HK-2 (cell line): ENCODE measurements around the gene FARP1.

ENCODE experiments used
- DNase-seq: peaks from one replicate; pipeline ENCODE4 v3.0.0-alpha.2; 2018; ENCODE audit not compliant: unreplicated experiment

The FARP1 gene

DNA sequence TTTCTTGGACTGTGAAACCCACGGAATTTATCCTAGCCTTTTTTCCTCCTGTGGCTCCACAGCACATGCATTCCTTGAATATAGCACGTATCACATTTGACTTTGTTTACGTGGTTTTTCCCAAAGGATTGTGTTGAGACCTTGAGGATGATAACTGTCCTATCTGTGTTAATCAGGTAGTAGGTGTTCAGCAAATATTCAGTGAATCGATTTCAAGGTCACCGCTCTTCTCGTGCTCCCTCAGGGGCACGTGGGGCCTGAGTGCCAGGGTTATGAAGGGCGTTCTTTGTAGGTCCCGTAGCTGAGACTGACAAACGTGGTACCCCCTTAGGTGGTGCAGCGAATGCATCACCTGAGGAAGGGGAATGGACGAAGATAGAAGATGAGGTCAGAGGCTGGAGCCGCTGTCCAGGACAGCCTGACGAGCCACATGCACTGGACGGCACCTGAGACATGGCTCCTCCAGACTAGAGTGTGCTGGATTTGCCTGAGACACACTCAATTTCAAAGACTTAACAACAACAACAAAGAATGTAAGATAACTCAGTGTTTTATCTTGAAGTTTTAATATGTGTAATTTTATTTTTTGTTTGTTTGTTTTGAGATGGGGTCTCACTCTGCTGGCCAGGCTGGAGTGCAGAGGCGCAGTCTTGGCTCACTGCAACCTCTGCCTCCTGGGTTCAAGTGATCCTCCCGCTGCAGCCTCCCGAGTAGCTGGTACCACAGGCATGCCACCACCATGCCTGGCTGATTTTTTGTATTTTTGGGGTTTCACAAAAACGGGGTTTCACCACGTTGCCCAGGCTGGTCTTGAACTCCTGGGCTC, 165.4 kb downstream of the FARP1 start:
- DNase-seq: no peak

DNA sequence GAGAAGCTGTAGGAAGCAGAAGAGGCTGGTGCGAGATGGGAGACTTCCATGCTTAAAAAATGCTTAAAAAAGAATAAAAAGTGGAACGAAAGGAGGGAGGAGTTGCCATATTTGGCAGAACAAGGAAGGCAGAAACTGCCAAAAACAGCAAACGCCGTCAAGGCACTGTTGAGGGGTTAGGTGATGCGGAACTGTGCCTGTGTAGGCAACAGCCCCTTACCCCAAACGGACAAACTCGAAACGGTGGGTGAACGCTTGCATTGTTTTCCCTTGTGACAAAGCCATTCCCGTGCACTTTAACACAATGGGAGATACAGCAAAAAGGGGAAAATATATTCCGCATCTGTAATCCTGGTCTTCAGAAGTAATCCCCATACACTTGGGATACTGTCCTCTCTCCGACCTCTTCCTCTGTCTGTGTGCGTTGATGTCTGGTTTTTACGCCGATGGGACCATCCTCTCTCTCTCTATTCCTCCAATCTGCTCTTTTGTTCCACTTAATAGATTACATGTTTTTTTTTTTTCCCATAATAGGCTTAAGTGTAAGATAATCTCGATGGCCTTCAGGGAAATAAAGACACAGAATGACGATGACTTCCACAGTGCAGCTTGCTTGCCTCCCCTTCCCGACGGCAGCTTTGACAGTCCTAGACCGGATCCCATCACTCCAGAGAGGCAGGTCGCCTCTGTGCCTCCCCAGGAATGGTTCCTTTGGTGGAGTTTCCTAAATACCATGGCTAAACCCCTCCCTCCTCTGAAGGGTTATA, 166.9 kb downstream of the FARP1 start:
- DNase-seq: no peak

DNA sequence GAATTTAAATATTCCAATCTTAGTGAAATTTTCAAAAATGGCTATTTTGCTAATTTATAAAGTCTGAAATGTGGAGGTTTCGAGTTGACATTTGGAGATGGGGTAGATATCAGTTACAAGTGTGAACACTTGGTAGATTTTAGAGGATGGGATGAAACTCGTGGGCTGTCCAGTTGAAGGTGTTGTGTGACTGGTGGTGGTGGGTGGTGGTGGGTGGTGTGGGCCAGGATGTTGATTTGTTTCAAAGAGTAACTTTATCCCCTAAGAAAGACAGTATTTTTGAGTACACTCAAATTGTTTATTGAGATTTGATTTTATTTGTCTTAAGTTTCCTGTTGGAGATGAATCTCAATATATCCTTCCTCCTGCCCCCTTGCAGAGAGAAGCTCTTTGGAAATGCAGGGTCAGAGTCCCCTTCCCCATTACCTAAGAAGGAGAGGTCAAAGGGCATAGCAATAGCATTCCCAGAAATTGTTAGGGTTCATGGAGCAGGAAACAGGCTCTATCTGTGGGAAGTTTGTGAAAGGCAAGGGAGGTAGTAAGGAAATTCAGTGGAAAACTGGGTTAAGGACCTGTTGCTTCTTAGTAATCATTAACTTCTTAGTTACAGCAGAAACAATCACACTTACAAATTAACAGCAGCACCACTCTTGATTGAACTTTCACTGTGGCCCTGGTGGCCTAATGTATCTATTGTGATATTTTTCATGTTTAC, 167.7 kb downstream of the FARP1 start:
- no peak for DNase-seq

DNA sequence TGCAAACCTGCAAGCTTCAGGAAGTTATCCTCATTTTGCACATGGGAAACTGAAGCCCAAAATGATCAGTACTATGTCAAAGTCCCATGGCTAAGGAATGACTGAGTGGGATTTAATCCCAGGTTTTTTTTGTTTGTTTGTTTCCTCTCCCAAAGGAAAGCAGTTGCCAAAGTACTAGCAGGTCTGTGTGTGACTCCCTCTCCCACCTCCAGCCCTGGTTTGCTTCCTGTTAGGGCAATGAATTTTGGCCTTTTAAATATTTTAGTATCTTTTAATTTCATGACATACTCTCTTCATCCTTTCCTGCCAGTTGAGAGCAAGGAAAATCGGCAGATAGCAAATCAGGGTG, 168.3 kb downstream of the FARP1 start:
- no peak for DNase-seq

DNA sequence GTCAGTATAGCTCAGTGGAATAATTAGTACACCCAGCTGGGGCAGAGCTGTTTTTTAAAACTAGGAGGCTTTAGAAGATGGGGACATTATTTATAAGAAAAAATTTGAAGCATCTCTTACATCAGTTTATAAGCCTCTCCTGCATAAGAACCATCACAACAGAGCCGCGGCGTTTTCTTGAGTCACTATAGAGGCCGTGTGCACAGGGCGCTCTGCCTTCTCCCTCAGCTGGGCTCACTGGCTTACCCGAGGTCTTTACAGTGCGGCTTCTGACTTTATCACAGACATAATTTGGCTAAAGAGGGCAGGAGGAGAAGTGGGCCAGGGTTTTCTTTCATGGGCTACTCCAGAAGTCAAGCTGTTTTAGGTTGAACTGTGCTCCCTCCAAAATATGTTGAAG, 169.7 kb downstream of the FARP1 start:
- no peak for DNase-seq

DNA sequence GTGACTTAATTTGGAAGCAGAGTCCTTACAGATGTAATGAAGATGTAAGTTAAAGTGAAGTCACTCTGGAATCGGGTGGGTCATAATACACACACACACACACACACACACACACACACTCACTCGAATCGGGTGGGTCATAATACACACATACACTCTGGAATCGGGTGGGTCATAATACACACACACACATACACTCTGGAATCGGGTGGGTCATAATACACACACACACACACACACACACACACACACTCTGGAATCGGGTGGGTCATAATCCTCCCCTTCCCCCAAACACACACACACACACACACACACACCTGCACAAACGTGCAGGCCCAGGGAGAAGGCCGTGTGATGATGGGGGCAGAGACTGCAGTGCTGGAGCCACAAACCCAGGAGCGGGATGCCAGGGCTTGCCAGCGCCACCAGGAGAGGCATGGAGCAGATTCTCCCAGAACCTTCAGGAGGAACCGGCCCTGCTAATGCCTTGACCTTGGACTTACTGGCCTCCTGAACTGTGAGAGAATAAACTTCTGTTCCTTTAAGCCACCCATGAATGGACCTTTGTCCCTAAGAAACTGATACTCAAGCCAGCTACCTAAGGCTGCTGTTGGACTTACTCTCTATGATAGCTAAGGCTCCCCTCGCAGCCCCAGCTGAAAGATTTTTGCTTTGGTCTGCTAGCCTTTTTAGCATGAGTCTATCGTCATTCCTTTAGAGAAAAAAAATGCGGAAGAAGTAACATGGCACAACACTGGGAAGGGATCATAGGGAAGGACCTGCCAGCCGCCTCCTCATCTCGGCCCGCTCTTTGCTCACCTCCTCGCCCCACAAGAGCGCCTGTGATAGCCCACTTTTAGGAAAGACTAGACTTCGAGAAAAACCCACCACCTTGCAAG, 170.4 kb downstream of the FARP1 start:
- no peak for DNase-seq

DNA sequence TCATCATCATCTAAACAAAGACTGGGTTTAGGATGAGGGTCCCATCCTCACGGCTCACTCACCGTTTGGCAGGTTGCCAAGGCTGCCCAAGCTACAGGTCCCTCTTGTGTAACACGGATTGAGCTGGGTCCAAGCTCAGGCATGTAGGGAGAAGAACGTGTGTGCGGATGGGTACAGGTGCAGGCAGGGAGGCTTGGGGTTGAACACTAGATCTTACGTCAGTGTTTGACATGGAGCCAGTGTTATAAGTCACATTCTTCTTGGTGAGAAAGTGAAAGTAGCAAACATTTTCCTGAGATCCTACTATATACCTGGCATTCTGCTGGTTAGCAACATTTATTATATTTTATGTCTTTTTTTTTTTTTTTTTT, 171.0 kb downstream of the FARP1 start:
- DNase-seq: no peak

DNA sequence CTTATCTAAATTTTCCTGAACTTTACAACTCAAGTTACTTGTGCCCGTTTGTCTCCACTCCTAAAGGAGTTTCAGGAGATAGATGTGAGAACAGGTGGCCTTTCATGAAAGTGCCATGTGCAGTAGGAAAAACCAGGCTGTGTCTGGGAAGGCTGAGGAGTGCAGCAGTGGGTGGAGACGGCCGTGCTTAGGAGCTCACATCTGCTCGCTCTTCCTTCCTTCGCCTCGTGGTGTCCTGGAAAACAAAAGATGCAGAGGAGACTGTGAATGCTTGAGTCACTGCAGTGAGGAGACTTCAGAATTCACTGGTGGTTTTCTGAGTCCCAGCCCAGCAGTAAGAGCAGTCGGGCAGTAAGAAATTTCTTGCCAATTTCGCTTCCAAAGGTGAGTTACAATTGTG, 172.6 kb downstream of the FARP1 start:
- DNase-seq: no peak

DNA sequence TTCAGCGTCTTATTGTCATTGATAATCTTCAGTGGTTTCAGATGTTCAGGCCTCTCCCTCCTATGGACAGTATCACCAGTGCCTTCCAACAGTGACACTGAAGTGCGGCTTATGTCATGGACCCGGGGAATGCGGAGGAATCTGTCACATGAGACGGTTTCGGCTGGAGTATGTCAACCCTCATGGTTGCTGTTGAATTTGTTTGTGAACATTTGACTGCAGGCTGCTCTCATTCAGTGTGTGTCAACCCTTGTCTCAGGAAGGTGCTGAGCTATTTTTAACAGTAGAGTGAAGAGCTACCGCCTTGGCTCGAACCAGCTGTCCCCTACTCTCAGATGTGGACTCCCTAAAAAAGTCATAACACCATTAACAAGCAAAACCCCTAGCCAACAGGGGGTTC, 173.0 kb downstream of the FARP1 start:
- no peak for DNase-seq

DNA sequence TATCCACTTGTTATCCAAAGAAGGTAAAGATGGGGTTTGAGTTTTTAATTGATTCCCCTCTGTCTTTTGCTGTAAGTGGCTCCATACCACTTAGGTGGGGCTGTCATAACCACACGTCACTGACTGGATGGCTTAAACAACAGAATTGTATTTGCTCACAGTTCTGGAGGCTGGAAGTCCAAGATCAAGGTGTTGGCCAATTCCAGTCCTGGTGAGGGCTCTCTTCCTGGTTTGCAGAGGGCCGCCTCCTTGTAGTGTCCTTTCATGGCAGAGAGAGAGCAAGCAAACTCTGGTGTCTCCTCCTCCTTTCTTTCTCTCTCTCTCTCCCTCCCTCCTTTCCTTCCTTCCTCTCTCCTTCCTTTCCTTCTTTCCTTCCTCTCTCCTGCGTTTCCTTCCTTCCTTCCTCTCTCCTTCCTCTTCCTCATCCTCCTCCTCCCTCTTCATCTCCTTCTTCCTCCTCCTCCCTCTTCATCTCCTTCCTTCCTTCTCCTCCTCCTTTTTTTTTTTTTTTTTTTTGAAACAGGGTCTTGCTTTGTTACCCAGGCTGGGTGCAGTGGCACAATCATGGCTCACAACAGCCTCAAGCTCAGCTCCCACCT, 174.8 kb downstream of the FARP1 start:
- DNase-seq: no peak

DNA sequence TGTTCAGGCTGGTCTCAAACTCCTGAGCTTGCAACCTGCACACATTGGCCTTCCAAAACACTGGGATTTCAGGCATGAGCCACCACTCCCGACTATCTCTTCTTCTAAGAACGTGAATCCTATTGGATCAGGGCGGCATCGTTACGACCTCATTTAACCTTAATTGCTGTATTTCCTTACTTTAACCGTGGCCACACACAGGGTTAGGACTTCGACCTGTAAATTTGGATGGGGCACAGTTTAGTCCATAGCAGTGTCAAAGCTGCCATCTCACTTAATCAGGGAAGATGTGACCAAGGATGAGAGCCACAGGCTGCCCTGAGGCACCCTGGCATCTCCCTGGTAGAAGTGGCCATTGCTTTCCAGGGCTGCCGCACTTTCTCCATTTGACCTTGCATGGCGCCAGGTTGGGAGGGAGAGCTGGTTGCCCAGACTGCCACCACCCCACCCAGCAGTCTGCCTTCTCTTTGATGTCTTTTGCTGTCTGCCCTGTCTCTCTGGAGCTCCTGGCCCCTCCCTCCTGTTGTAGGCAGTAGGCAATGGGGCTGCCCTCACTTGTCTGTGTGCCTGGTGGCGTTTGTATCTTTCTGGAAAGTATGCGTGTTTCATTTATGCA, 175.5 kb downstream of the FARP1 start:
- no peak for DNase-seq

DNA sequence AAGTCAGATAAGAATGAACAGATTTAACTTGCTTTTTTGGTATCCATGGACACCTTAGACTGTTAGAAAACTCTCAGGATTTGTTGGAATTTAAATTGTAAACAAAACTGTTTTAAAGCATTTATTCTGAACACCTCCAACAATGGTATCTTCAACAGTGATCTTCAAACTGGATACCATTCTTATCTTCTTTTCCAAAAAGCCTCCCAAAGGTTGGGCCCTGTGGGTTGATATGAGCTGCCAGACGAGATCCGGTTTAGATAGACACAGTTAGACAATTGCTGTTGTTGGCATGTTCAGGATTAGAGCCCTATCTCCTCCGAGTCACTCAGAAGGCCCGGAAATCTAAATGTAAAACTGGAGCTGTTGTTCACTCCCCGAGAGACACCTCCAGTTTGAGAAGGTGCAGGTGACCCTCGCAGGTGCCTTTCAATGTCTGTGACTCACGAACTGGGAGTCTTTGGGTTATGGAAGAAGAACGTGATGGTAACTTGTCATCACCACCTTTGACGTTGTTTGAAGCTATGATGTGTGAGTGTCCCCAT, 177.7 kb downstream of the FARP1 start:
- DNase-seq: no peak

DNA sequence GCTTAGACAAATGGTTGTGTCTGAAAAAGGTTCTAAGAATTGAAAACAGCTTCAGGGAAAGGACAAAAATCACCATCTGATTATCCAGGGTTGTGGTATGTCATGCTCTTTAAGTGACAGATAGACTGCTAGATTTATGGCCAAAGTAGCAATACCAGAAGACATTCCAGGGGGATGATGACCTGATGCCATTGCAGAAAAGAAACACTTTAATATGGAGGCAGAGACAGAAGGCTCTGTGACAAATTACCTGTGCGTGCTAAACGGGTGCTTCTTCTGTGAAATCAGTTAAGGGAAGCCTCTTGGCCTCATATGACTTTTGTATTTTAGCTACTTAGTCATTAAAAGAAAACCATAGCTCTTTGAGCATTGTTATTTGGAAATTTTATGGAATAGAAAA, 178.5 kb downstream of the FARP1 start:
- DNase-seq: no peak

DNA sequence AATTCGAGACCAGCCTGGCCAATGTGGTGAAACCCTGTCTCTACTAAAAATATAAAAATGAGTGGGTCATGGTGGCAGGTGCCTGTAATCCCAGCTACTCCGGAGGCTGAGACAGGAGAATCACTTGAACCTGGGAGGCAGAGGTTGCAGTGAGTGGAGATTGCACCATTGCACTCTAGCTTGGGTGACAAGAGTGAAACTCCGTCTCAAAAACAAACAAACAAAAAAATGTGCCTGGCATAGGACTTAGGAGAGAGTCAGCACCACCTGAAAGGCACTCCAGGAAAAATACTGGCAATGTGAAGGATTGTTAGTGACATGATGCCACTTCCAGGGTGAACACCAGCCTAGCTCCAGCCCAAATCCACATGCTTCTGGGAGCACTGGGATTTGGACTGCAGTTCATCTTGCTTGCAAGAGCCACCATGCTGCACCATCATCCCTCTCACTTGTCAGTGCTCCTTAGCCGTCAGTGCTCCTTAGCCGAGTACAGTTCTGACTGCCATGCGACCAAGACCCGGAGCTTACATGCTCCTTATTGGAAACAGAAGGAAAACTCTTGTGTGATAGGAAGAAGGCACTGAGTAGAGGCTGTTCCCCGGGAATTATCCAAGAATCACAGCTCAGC, 179.3 kb downstream of the FARP1 start:
- no peak for DNase-seq

DNA sequence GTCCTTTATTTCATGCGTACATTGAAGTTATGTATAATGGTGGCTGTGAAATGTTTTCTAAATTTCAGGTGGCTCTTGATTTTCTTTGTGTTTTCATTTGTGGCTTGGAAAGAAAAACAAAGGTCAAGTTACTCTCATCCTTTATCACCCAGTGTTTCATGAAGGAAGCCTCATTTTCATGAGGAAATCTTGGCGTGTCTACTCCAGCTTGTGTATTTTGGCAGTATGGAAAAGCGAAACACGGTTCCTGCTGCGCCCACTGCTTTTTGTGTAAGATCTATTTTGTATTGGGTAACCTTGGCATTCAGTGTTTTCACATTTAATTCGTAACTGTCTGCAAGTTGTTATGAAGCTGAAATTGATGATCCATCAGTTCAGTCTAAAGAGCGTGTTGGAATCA, 181.2 kb downstream of the FARP1 start:
- no peak for DNase-seq

DNA sequence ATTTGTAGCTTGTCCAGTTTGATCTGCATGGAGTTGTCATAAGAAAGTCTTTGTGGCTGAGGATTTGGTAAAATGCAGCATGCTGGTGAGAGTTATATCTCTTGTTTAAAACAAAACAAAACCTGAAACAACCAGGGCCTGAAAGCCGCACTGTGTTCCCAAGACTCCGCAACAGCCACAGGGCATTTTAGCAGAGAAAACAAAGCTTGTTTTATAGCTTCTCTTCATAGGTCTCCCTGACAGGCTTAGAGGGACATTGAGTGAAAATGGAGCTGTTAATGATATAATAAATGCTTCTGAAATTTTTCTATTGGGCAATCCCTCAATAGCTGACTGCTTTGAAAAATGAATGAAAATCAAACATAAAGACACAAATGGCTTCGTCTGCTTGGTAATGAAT, 182.8 kb downstream of the FARP1 start:
- no peak for DNase-seq

DNA sequence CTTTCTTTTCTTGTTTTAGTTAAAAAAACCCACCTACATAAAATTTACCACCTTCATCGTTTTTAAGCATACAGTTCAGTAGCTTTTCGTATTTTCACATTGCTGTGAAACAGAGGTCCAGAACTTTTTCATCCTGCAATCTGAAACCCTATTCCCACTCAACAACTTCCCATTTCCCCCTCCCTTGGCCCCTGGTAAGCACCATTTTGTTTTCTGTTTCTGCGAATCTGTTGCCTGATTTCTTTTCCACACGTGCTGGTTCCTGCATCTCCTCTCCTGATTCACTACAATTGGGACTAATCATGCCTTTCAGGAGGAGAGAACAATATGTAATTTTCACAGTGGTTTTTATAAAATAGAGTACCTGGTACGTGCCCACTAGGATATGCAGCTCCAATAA, 183.4 kb downstream of the FARP1 start:
- DNase-seq: no peak

DNA sequence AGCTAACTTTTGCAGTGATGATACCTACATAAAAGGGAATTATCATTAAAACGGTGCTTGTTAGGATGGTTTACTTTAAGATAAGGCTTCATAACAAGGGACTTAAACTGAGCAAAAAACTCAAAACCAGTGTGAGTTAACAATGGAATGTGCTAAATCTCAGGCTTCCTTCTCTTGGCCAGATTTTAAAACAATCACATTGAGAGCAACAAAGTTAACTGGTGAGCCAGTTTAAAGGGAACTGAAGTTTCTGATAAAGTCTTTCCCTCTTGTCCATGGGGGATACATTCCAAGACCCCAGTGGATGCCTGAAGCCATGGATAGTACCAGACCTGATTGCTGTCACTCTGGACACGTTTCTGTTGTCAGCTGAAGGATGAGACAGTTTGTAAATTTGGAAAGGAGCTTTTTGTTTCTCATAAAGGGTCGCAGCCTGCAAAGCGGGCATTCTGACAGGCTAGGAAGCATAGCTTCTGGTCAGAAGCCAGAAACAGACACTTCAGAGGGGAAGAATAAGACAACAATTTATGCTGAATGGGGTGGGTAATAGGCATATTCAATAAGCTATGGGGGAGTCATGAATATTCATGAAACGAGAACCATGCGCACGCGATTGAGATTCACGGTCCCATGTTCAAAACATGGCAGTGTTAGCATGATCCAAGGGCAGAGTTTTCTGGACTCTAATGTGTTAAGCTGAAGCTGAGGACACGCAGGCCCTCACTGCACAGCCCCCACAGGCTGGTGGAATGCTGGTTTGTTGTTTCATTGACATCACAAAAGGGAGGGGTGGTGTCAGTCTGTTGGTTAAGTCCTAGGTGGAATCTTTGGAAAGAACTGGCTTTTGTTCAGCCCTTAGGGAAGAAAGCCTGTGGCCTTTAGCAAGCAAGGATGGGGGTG, 184.7 kb downstream of the FARP1 start:
- no peak for DNase-seq

DNA sequence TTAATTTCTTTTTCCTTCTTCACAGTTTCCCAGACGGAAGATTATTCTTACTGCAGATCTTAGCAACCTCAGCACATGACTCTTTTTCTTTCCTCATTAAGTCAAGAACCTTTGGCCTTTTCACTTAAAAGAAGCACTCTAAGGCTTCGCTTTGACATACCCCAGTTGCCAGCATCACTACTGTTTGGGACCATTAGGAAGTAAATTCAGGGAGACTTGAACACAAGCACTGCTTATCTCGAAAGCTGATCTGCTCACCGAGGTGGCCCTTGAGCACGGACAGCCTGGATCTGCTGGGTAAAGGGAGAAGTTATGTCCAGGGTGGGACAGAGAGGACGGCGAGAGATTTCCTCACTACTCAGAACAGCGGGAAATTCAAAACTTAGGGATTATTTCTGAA, 185.6 kb downstream of the FARP1 start:
- DNase-seq: no peak
